Rectal smooth muscle tissue (tissue), 1 donor: Measurements from ENCODE around the gene IL10RA.

Experiments
- H3K27ac ChIP-seq: one replicate; pipeline ENCODE4 v1.7.0; 2013; ENCODE audit warnings: low read depth, low read length, inconsistent platforms
- H3K27me3 ChIP-seq: one replicate; pipeline ENCODE4 v1.7.0; 2013; ENCODE audit warnings: low read length; ENCODE audit not compliant: control insufficient read depth, insufficient read depth
- H3K36me3 ChIP-seq: one replicate; pipeline ENCODE4 v1.7.0; 2013; ENCODE audit warnings: low read length; ENCODE audit not compliant: control insufficient read depth, insufficient read depth
- H3K4me1 ChIP-seq: one replicate; pipeline ENCODE4 v1.7.0; 2013; ENCODE audit warnings: low read length; ENCODE audit not compliant: control insufficient read depth, insufficient read depth
- H3K4me3 ChIP-seq: one replicate; pipeline ENCODE4 v1.7.0; 2013; ENCODE audit warnings: low read length
- H3K9ac ChIP-seq: one replicate; pipeline ENCODE4 v1.7.0; 2013; ENCODE audit warnings: low read length

Gene IL10RA

DNA sequence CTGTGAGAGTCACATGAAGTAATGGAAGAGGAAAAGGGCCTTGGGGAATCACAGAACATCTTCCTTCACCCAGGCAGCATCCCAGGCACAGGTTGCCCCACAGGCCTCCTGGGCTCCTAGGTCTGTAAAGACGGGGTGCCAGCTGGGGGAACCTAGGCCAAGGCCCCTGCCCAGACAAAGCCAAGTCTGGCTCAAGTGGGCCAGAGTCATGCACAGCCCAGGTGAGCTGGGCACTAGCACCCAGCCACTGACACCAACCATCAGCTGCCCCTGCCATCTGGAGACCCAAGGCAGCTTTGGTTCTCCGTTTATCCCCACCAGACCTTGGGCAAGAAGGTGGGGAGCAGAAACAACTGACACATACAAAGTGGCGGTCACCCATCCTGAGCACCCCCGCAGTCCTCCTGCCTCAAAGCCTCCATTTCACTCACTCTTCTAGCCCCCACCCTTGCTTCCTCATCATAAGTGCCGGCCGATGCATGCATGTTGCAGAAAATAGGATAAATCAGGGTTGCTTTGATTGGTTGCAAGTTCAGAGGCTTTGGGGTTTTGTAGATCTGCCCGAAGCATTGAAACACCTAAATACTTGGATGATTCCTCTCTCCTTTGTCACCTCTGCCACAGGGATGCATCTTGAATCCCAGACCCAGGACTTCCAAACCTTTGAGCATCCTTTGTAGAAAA is 64.2 kb downstream of the IL10RA start:
- no peak overlapping the region for H3K9ac ChIP-seq
- no peaks in the 10 kb centered on the region for H3K4me1 ChIP-seq
- no peak overlapping the region for H3K27ac ChIP-seq
- H3K36me3 ChIP-seq = no peaks in the 10 kb centered on the region
- H3K4me3 ChIP-seq = no peak overlapping the region
- no peaks in the 10 kb centered on the region for H3K27me3 ChIP-seq
